Measurements from ENCODE around the gene RING1. TPM values are rescaled to one million over a fixed set of nuclear protein-coding genes. Genes with fewer than 3 reads are reported as not detected.
A peak's percentile ranks its signal among the peaks of the same experiment; 100 is the strongest.

RING1 gene
- total RNA-seq, 1 donor from 2014 or later: 30.8 TPM

DNA sequence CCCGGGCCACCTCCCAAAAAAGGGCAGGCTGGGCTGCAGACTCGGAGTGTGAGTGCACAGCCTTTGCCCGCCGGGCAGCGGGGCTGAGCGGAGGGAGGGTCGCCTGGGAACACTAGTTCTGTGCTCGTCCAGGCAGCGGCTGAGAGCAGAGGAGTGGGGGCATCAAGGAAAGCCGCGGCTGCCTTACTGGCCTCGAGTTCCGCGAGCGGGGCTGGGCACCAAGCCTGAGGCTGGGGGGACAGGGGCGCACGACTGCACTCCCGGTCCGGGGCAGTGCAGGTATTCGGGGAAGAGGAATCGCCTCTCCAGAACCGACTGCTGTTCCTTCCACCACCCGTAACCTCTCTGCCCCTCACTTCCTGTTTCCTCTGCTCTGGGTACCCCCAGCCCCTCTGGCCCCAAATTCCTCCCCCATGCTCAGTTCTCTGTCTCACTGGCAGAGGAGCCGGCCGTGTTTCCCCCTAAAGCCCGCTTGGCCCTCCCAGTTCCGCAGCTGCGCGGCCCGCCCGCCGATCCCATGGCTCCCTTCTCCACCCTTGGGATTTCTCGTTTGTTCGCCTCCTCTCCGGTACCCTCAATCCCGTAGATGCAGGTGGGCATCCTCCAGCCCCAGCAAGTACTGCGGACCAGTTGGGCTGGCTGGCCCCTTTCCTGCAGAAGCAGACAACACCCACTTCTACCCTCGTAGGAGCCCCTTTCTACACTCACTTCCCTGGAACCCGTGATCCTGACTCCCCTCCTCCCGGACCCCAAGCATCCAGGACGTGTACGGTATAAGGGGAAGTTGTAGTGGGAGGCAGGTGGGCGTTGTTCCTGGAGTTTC is 5.1 kb downstream of the RING1 start:
- peak overlapping the region; percentile 90 for H3K4me2 ChIP-seq (ENCODE audit: low read length)
- H3K36me3 ChIP-seq (ENCODE audit: insufficient read depth, low read length): peaks cover 13% of the 10 kb centered on the region
- H3K9me3 Mint-ChIP-seq (ENCODE audit: unreplicated experiment): peaks cover 2% of the 10 kb centered on the region
- peak overlapping the region; percentile 60 for H3K4me3 ChIP-seq (ENCODE audit: insufficient read depth, low read depth, low read length)
- DNase-seq (ENCODE audit: low read depth) (no peak), FAIRE-seq (no peak)
- H4K20me1 ChIP-seq (ENCODE audit: insufficient read depth, low read length): peaks cover 13% of the 10 kb centered on the region
- peak overlapping the region; percentile 85 for H3K4me3 Mint-ChIP-seq (ENCODE audit: unreplicated experiment)
- peak overlapping the region; percentile 69 for H3K27ac Mint-ChIP-seq (ENCODE audit: unreplicated experiment)
- H3K9me3 ChIP-seq (ENCODE audit: insufficient read depth, low read depth, low read length): no peaks in the 10 kb centered on the region
- peaks cover 15% of the 10 kb centered on the region for H3K36me3 Mint-ChIP-seq (ENCODE audit: low read depth, unreplicated experiment)
- H3K9ac ChIP-seq (ENCODE audit: low read length): peak overlapping the region; percentile 60
- H3K27me3 Mint-ChIP-seq (ENCODE audit: low read depth, unreplicated experiment): peaks cover 33% of the 10 kb centered on the region
- no peak overlapping the region for H3K27ac ChIP-seq (ENCODE audit: low read depth, low read length)
- TF ChIP-seq EZH2 (IDR thresholded peaks at IDR 0.05; ENCODE audit: insufficient read depth, low read length): no peak
- TF ChIP-seq, protein P1, sequence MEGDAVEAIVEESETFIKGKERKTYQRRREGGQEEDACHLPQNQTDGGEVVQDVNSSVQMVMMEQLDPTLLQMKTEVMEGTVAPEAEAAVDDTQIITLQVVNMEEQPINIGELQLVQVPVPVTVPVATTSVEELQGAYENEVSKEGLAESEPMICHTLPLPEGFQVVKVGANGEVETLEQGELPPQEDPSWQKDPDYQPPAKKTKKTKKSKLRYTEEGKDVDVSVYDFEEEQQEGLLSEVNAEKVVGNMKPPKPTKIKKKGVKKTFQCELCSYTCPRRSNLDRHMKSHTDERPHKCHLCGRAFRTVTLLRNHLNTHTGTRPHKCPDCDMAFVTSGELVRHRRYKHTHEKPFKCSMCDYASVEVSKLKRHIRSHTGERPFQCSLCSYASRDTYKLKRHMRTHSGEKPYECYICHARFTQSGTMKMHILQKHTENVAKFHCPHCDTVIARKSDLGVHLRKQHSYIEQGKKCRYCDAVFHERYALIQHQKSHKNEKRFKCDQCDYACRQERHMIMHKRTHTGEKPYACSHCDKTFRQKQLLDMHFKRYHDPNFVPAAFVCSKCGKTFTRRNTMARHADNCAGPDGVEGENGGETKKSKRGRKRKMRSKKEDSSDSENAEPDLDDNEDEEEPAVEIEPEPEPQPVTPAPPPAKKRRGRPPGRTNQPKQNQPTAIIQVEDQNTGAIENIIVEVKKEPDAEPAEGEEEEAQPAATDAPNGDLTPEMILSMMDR (IDR thresholded peaks at IDR 0.05; ENCODE audit: insufficient read depth, low read depth, low read length): no peak
- H3K4me1 ChIP-seq (ENCODE audit: insufficient read depth, low read length): peaks cover 9% of the 10 kb centered on the region
- H3K4me1 Mint-ChIP-seq (ENCODE audit: low read depth, unreplicated experiment): peaks cover 6% of the 10 kb centered on the region
- H2AFZ ChIP-seq (ENCODE audit: low read depth, low read length): peak overlapping the region; percentile 85
- peaks cover 17% of the 10 kb centered on the region for H3K79me2 ChIP-seq (ENCODE audit: insufficient read depth, low read length)
- no peaks in the 10 kb centered on the region for H3K27me3 ChIP-seq (ENCODE audit: insufficient read depth, low read length)

DNA sequence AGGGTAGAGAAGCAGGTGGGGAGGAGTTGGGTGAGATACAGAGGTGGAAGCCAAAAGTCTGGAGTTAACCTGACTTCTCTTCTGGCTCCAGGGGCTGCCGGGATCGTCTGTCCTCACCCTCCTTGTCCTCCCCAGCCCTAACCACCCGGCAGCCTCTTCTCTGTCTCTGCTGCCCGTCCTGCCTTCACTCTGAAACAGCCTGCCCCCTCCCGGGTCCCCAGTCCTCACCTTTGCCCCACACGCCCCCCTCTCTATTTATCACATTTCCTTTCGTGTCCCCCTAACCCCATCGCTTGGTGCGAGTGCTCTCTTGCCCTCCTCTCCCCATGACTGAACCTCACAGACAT is 5.7 kb downstream of the RING1 start:
- DNase-seq (ENCODE audit: low read depth): no peak
- FAIRE-seq: no peak
- H3K4me3 ChIP-seq (ENCODE audit: insufficient read depth, low read depth, low read length): peak overlapping the region; percentile 60
- Mint-ChIP-seq H3K4me3 (ENCODE audit: unreplicated experiment) (peak overlapping the region; percentile 85), H3K9me3 (ENCODE audit: unreplicated experiment) (peaks cover 2% of the 10 kb centered on the region), H3K4me1 (ENCODE audit: low read depth, unreplicated experiment) (peaks cover 6% of the 10 kb centered on the region), H3K27me3 (ENCODE audit: low read depth, unreplicated experiment) (peaks cover 36% of the 10 kb centered on the region), H3K27ac (ENCODE audit: unreplicated experiment) (no peak overlapping the region), H3K36me3 (ENCODE audit: low read depth, unreplicated experiment) (peaks cover 15% of the 10 kb centered on the region)
- peak overlapping the region; percentile 85 for H2AFZ ChIP-seq (ENCODE audit: low read depth, low read length)
- peak overlapping the region; percentile 60 for H3K9ac ChIP-seq (ENCODE audit: low read length)
- TF ChIP-seq, protein P1 (IDR thresholded peaks at IDR 0.05; ENCODE audit: insufficient read depth, low read depth, low read length): no peak
- no peak for TF ChIP-seq EZH2 (IDR thresholded peaks at IDR 0.05; ENCODE audit: insufficient read depth, low read length)
- peaks cover 14% of the 10 kb centered on the region for H3K79me2 ChIP-seq (ENCODE audit: insufficient read depth, low read length)
- no peaks in the 10 kb centered on the region for H3K27me3 ChIP-seq (ENCODE audit: insufficient read depth, low read length)
- H4K20me1 ChIP-seq (ENCODE audit: insufficient read depth, low read length): peaks cover 10% of the 10 kb centered on the region
- no peak overlapping the region for H3K27ac ChIP-seq (ENCODE audit: low read depth, low read length)
- peaks cover 13% of the 10 kb centered on the region for H3K36me3 ChIP-seq (ENCODE audit: insufficient read depth, low read length)
- no peaks in the 10 kb centered on the region for H3K9me3 ChIP-seq (ENCODE audit: insufficient read depth, low read depth, low read length)
- H3K4me2 ChIP-seq (ENCODE audit: low read length): peak overlapping the region; percentile 90
- peaks cover 9% of the 10 kb centered on the region for H3K4me1 ChIP-seq (ENCODE audit: insufficient read depth, low read length)

Measured in astrocyte (in vitro differentiated cells and primary cell).